HEK293T (cell line): Measurements from ENCODE around the gene MUL1.

ENCODE experiments used
- CTCF ChIA-PET: fragments of 350-600 bp; formaldehyde crosslinking; extraction: SDS; loops from one replicate; lab custom pipeline; 2021; ENCODE audit warnings: antibody characterized with exemption, inconsistent platforms; lab: Yijun Ruan, JAX
- POLR2A ChIA-PET: fragments of 350-600 bp; formaldehyde crosslinking; extraction: SDS; loops from one replicate; lab custom pipeline; 2020; ENCODE audit warnings: antibody characterized with exemption, inconsistent platforms; lab: Yijun Ruan, JAX
- DNase-seq: peaks from one replicate; pipeline ENCODE4 v3.0.0; 2012; ENCODE audit warnings: mixed read lengths; ENCODE audit errors: extremely low spot score
- ARNT ChIP-seq: fragments of 450-650 bp; IDR thresholded peaks from 2 replicates; pipeline ENCODE4 v1.6.1; 2017; ENCODE audit warnings: mild to moderate bottlenecking
- BHLHE40 ChIP-seq: fragments of 450-650 bp; IDR thresholded peaks from 2 replicates; pipeline ENCODE4 v1.6.1; 2016; ENCODE audit warnings: mild to moderate bottlenecking, moderate library complexity, borderline replicate concordance
- CTBP1 ChIP-seq: fragments of 450-650 bp; IDR thresholded peaks from 2 replicates; pipeline ENCODE4 v1.6.1; 2016; ENCODE audit warnings: borderline replicate concordance
- ELF4 ChIP-seq: fragments of 450-650 bp; IDR thresholded peaks from 2 replicates; pipeline ENCODE4 v1.6.1; 2017; ENCODE audit warnings: antibody characterized with exemption
- FOXA1 ChIP-seq: fragments of 450-650 bp; IDR thresholded peaks from 2 replicates; pipeline ENCODE4 v1.6.1; 2016; ENCODE audit warnings: mild to moderate bottlenecking
- FOXK2 ChIP-seq: fragments of 450-650 bp; IDR thresholded peaks from 2 replicates; pipeline ENCODE4 v1.6.1; 2016; ENCODE audit warnings: mild to moderate bottlenecking
- FOXM1 ChIP-seq: fragments of 450-650 bp; IDR thresholded peaks from 2 replicates; pipeline ENCODE4 v1.6.1; 2017; ENCODE audit warnings: mild to moderate bottlenecking, borderline replicate concordance
- HDGF ChIP-seq: fragments of 450-650 bp; IDR thresholded peaks from 2 replicates; pipeline ENCODE4 v1.6.1; 2017; ENCODE audit warnings: antibody characterized with exemption, borderline replicate concordance
- L3MBTL2 ChIP-seq: fragments of 450-650 bp; conservative IDR thresholded peaks from 2 replicates; pipeline ENCODE4 v1.6.1; 2016; ENCODE audit warnings: mild to moderate bottlenecking
- LEF1 ChIP-seq: fragments of 450-650 bp; IDR thresholded peaks from 2 replicates; pipeline ENCODE4 v1.6.1; 2017; ENCODE audit warnings: mild to moderate bottlenecking, borderline replicate concordance
- NFRKB ChIP-seq: fragments of 450-650 bp; IDR thresholded peaks from 2 replicates; pipeline ENCODE4 v1.6.1; 2016; ENCODE audit warnings: mild to moderate bottlenecking, moderate library complexity
- SP1 ChIP-seq: fragments of 450-650 bp; IDR thresholded peaks from 2 replicates; pipeline ENCODE4 v1.6.1; 2017
- SUZ12 ChIP-seq: fragments of 450-650 bp; IDR thresholded peaks from 2 replicates; pipeline ENCODE4 v1.6.1; 2016; ENCODE audit warnings: mild to moderate bottlenecking
- TARDBP ChIP-seq: fragments of 450-650 bp; IDR thresholded peaks from 2 replicates; pipeline ENCODE4 v1.6.1; 2016
- ZNF384 ChIP-seq: fragments of 450-650 bp; IDR thresholded peaks from 2 replicates; pipeline ENCODE4 v1.6.1; 2016
- TF ChIP-seq, protein P1 (sequence below): fragments of 450-650 bp; IDR thresholded peaks from 2 replicates; pipeline ENCODE4 v1.6.1; 2016

The MUL1 gene

DNA sequence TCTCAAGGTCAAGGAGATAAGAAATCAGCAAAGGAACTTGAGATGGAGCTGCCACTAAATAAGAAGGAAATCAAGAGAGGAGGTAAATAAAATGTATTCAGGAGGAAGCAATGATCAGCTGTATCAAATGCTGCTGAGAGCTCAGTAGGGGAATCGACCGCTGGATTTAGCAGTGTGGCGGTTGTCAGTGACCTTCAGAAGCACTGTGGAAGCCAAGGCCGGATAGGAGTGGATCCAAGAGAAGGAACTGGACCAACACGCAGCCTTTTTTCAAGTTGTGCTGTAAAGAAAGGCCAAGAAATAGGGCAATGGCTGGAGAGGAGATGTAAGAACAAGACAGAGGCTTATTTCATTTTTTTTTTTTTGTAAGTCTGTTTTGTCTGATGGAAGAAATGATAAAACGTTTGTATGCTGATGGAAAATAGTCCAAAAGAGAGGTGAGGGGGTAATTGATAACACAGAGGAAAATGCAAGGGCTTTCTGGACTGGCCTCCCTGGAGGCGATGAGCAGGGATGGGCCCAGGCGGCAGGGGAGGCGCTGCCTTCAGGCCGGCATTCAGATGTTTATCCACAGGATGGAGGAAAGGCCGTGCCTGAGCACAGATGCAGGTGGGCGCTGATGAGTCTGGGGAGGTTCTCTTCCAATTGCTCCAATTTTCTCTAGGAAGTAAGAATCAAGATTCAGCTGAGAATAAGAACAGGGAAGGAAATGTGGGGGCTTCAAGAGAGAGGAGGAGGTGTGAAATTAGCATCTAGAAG, 26.9 kb upstream of the MUL1 start:
- ChIA-PET CTCF (interaction anchor here (0.6 kb wide), 1 partner anchor 102 kb away, joined by 3 read pairs; no protein-coding TSS in a partner anchor), POLR2A (interaction anchor here (1.4 kb wide), 2 partner anchors 17 to 99 kb away, joined by 3 to 5 read pairs; partner anchors contain the start of gene FAM43B)
- DNase-seq, result no peak
- TF ChIP-seq L3MBTL2 (no peak), HDGF (no peak), BHLHE40 (no peak), SUZ12 (no peak), SP1 (no peak), ELF4 (no peak), TARDBP (no peak), NFRKB (no peak), CTBP1 (no peak), FOXM1 (no peak), FOXK2 (no peak), ARNT (no peak), LEF1 (no peak), FOXA1 (no peak), ZNF384 (no peak)
- TF ChIP-seq, protein P1, sequence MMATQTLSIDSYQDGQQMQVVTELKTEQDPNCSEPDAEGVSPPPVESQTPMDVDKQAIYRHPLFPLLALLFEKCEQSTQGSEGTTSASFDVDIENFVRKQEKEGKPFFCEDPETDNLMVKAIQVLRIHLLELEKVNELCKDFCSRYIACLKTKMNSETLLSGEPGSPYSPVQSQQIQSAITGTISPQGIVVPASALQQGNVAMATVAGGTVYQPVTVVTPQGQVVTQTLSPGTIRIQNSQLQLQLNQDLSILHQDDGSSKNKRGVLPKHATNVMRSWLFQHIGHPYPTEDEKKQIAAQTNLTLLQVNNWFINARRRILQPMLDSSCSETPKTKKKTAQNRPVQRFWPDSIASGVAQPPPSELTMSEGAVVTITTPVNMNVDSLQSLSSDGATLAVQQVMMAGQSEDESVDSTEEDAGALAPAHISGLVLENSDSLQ, result no peak

DNA sequence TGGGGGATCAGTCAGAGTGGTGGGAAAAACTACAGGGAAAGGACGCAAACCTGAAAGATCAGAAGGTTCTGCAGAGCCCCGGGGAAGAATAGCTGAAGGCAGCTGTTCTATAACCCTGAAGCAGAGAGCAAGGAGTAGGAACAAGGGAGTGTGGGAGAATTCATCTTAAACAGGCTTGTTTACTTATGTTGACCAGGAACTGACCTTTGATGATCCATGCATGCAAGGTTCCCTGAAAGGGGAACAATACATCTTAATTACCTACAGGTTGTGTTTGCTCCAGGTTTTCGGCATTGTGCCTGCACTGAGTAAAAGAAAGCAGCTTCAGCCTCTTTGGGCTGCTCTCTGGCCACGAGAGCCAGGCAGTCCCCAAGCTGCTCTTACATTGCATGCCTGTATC, 25.7 kb upstream of the MUL1 start:
- no peak for TF ChIP-seq FOXA1
- TF ChIP-seq SP1, result no peak
- TF ChIP-seq ARNT, result no peak
- no peak for TF ChIP-seq ZNF384
- TF ChIP-seq, protein P1, result no peak
- TF ChIP-seq CTBP1, result no peak
- ChIA-PET CTCF (no interaction called here), POLR2A (interaction anchor here (1.4 kb wide), 1 partner anchor 18 kb away, joined by 5 read pairs; the partner anchor contains the start of gene FAM43B)
- DNase-seq, result no peak

DNA sequence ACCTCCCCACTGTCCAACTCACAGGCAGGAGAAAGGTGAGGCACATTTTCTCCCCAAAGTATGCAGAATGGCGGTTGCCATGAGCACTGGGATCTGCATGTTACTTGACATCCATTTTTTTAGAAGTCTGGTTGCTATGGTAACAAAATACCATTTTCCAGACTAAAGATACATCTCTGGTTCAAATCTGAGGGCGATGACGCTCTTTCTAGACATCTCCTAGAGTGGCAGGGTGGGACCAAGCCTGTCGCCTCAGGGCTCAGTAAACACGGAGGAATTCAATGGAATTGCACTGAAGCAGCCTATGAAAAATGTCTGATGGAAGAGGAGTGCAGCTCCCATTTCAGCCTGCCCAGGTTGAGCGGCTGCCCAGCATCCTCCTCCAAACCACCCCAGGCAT, 22.9 kb upstream of the MUL1 start:
- ChIA-PET POLR2A (interaction anchor here (1.3 kb wide), 1 partner anchor 45 kb away, joined by 4 read pairs; the partner anchor contains the start of gene CAMK2N1), CTCF (no interaction called here)
- no peak for TF ChIP-seq LEF1
- TF ChIP-seq HDGF, result no peak
- TF ChIP-seq SUZ12, result no peak
- no peak for DNase-seq

DNA sequence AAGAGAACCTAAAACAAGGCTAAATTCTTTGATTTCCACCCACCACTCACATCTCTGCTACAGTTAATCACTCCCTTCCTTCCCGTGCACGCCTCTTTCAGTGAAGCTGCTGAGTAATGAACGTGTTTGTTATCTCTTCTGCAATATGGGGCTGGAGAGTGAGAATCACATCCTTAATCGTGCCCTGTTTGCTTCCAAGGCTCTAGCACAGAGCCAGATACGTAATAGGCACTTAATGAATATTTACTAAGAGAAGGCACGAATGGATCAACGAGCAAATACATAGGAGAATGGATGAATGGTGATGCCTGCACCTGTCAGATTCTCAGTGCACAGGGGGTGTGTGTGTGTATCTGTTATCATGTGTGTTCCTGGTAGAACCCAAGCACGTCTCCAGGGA, 22.4 kb upstream of the MUL1 start:
- CTCF ChIA-PET, result no interaction called here
- DNase-seq, result no peak
- POLR2A ChIA-PET, result interaction anchor here (1.3 kb wide), 1 partner anchor 45 kb away, joined by 4 read pairs; the partner anchor contains the start of gene CAMK2N1
- no peak for TF ChIP-seq ARNT
- no peak for TF ChIP-seq L3MBTL2
- TF ChIP-seq FOXK2, result no peak
- no peak for TF ChIP-seq TARDBP
- TF ChIP-seq FOXA1, result no peak
- TF ChIP-seq, protein P1, result no peak
- no peak for TF ChIP-seq CTBP1
- no peak for TF ChIP-seq SP1
- no peak for TF ChIP-seq LEF1
- TF ChIP-seq SUZ12, result no peak
- no peak for TF ChIP-seq BHLHE40
- TF ChIP-seq ZNF384, result no peak
- no peak for TF ChIP-seq NFRKB
- no peak for TF ChIP-seq ELF4
- TF ChIP-seq HDGF, result no peak
- TF ChIP-seq FOXM1, result no peak

DNA sequence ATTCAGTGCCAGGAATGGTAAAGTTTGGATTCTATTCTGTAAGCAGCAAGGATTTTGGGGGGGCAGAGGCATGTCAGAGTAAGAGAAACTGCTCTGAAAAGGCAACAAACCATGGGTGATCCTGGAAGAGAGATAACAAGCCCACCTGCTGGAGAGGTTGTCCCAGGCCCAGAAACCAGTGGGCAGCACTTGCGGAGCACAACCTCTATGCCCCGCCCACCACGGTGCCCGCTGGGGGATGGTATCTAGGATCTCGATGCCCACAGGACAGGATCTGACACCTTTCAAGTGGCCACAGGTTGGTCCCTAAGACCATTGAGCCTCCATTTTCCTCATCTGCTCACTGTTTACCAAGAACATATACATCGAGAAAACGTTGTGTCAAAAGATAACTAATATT, 20.3 kb upstream of the MUL1 start:
- ChIA-PET POLR2A (no interaction called here), CTCF (no interaction called here)
- no peak for TF ChIP-seq CTBP1
- TF ChIP-seq FOXA1, result no peak
- TF ChIP-seq TARDBP, result no peak
- no peak for TF ChIP-seq ELF4
- TF ChIP-seq NFRKB, result no peak
- no peak for TF ChIP-seq SUZ12
- TF ChIP-seq L3MBTL2, result no peak
- TF ChIP-seq FOXK2, result no peak
- no peak for DNase-seq

- TF ChIP-seq L3MBTL2 (no peak), SP1 (no peak), ZNF384 (no peak)
- ChIA-PET POLR2A (interaction anchor here (1.2 kb wide), 1 partner anchor 107 kb away, joined by 3 read pairs; the partner anchor contains the start of gene PINK1), CTCF (no interaction called here)
- DNase-seq, result no peak
Measured at GRCh38 chr1:20526267-20526666, 18.3 kb upstream of the MUL1 start.
